Adrenal gland (tissue), 12 donors: ENCODE data around the gene RNF214. TPM values are rescaled to one million over a fixed set of nuclear protein-coding genes. Genes with fewer than 3 reads are reported as not detected.

Source experiments
- DNase-seq, 7 donors: peaks; one replicate each; pipeline ENCODE4 v3.0.0-alpha.2; 2019 to 2020
- H3K27ac ChIP-seq, 5 donors: fragments of 200-600 bp; sonication (generic) in 4 of 5; 1 replicate in 3 of 5; 2 replicates in 2 of 5; pipeline versions ENCODE4 v1.5.1 to v1.8.0; 2016 to 2020; ENCODE audit warnings: mild to moderate bottlenecking in 1 of 5
- H3K27me3 ChIP-seq: fragments of 200-600 bp; 2 replicates; pipeline ENCODE4 v1.8.0; 2021
- H3K36me3 ChIP-seq, 2 donors: fragments of 200-600 bp; replicated peaks in 1 of 2; 1 replicate in 1 of 2; 2 replicates in 1 of 2; pipeline versions ENCODE4 v1.5.1 to v1.8.0; 2018 to 2022
- H3K4me1 ChIP-seq, 2 donors: fragments of 200-600 bp; replicated peaks in 1 of 2; 1 replicate in 1 of 2; 2 replicates in 1 of 2; pipeline versions ENCODE4 v1.5.1 to v1.8.0; 2018 to 2021
- H3K4me3 ChIP-seq, 4 donors: fragments of 200-600 bp; sonication (generic) in 3 of 4; one replicate each; pipeline ENCODE4 v1.5.1; 2016 to 2018
- H3K9me3 ChIP-seq, 3 donors: fragments of 200-600 bp; sonication (generic) in 1 of 3; replicated peaks in 1 of 3; 1 replicate in 2 of 3; 2 replicates in 1 of 3; pipeline versions ENCODE4 v1.5.1 to v1.8.0; 2016 to 2021
- CTCF ChIP-seq, 6 experiments: fragments of 450-650 bp in 4 of 6; fragments of 200-600 bp in 2 of 6; sonication (generic) in 1 of 6; IDR thresholded peaks; 1 replicate in 5 of 6; 2 replicates in 1 of 6; pipeline versions ENCODE4 v1.5.1 to v1.8.0; 2016 to 2021; ENCODE audit warnings: antibody characterized with exemption in 6 of 6, mild to moderate bottlenecking in 2 of 6, moderate library complexity in 1 of 6
- POLR2A ChIP-seq, 2 donors: fragments of 450-650 bp; IDR thresholded peaks; one replicate each; pipeline ENCODE4 v1.6.1; 2017; ENCODE audit warnings: antibody characterized with exemption in 2 of 2, mild to moderate bottlenecking in 2 of 2, moderate library complexity in 1 of 2
- WGBS, 4 donors: extraction: QIAGEN DNeasy Blood & Tissue Kit in 2 of 4; methylation state at CpG; one replicate each; pipeline versions ENCODE4 v1.1.5 to v1.1.7; 2013 to 2017; 5-methylcytosine and 5-hydroxymethylcytosine counted together
- intact Hi-C, 2 donors: fragments of 100-400 bp; cut with DNase I; formaldehyde crosslinking; loops; one replicate each; pipeline versions ENCODE4 v1.14.1 to v1.15.0; 2022 to 2023
- polyA plus RNA-seq, 3 donors: library from polyadenylated mRNA; stranded (reverse); fragments of 200-250 nt in 2 of 3; fragments of 350-450 nt in 1 of 3; fragmentation: Illumina TruSeq in 1 of 3; extraction: RNeasy Lipid Tissue Mini Kit (QIAGEN cat#74804) in 1 of 3; gene quantifications; one replicate each; pipeline ENCODE4 v1.2.3, GENCODE V29; 2013 to 2014
- total RNA-seq, 9 donors: library from RNA; depleted of rRNA in 4 of 9; stranded (reverse); fragments of >200 nt in 4 of 9; fragments of 120-200 nt in 1 of 9; fragmentation: NEBNext Ultra II Directional in 1 of 9; extraction: Animal tissue kit (Norgen Biotek cat#: 25700) in 1 of 9; gene quantifications; one replicate each; pipeline versions ENCODE4 v1.1.0 to v1.2.4, GENCODE V29; 2013 to 2023
- donor health status: healthy with polysubstance abuse.
- donor health status: Bipolar disorder and iron deficiency.
- donor health status: DM: yes; HTN: yes; CAD: no.
- donor health status: DM: no; HTN: no; CAD: no.
- donor health status: DM: no; HTN: no; CAD: no.
- donor health status: DM: yes; HTN: yes; CAD: no.

The RNF214 gene
- total and polyA plus RNA-seq, 12 donors: 11.3 to 33.8 (median 20.5) TPM

GRCh38 chr11:117191680-117192400, 40.6 kb upstream of the RNF214 start:
- TF ChIP-seq CTCF (IDR thresholded peaks at IDR 0.05): no peak
- TF ChIP-seq POLR2A (IDR thresholded peaks at IDR 0.05): no peak
- WGBS, 4 donors: 91 to 94% (median 91%) methylated on average over 22 to 26 of the region's 26 CpGs
- peak in 2 of 7 donors; percentile 9 to 12 for DNase-seq

GRCh38 chr11:117192401-117192875, 40.0 kb upstream of the RNF214 start:
- 91 to 96% (median 94%) methylated on average over 16 to 17 of the region's 17 CpGs for WGBS, 4 donors
- H3K9me3 ChIP-seq: no peaks in the 10 kb centered on the region
- no peaks in the 10 kb centered on the region for H3K27me3 ChIP-seq
- no peaks in the 10 kb centered on the region for H3K4me1 ChIP-seq
- peaks cover 0 to 75% of the 10 kb centered on the region in 2 donors for H3K36me3 ChIP-seq
- H3K27ac ChIP-seq: no peak overlapping the region
- intact Hi-C loops: no loop called here
- no peak overlapping the region for H3K4me3 ChIP-seq
- TF ChIP-seq CTCF (IDR thresholded peaks at IDR 0.05): no peak
- TF ChIP-seq POLR2A (IDR thresholded peaks at IDR 0.05): no peak
- DNase-seq: peak in 1 of 7 donors; percentile 9

More at GRCh38 chr11:117191680-117192400, 40.6 kb upstream of the RNF214 start:
- Histone ChIP-seq H3K4me3 (no peak overlapping the region), H3K27ac (no peak overlapping the region), H3K36me3 (peaks cover 0 to 77% of the 10 kb centered on the region in 2 donors), H3K4me1 (no peaks in the 10 kb centered on the region), H3K9me3 (no peaks in the 10 kb centered on the region), H3K27me3 (no peaks in the 10 kb centered on the region)
- intact Hi-C loops: no loop called here

- DNase-seq: peak in 1 of 7 donors; percentile 8
- Histone ChIP-seq H3K27ac (no peak overlapping the region), H3K36me3 (peaks cover 0 to 66% of the 10 kb centered on the region in 2 donors)
These were observed 39.1 kb upstream of the RNF214 start for GRCh38 chr11:117193130-117194020.

More at GRCh38 chr11:117193130-117194020, 39.1 kb upstream of the RNF214 start:
- Histone ChIP-seq H3K4me1 (no peaks in the 10 kb centered on the region), H3K27me3 (no peaks in the 10 kb centered on the region), H3K9me3 (no peaks in the 10 kb centered on the region), H3K4me3 (no peak overlapping the region)
- TF ChIP-seq CTCF (IDR thresholded peaks at IDR 0.05) (no peak), POLR2A (IDR thresholded peaks at IDR 0.05) (no peak)
- WGBS, 4 donors: 96% methylated on average over 15 of the region's 15 CpGs
- intact Hi-C loops: no loop called here
